ENCODE results near the gene CHST6. TPM values are rescaled to one million over a fixed set of nuclear protein-coding genes. Genes with fewer than 3 reads are reported as not detected.
"Not testable (repeated sequence)": the region's sequence is repeated elsewhere in the genome, so short reads cannot be mapped to it uniquely, and the experiment has no call there.

The CHST6 gene
- total and polyA plus RNA-seq, 2 donors (not counting 1 experiment from before 2014, with no cell fraction given): 0.17 TPM; not detected in 1

DNA sequence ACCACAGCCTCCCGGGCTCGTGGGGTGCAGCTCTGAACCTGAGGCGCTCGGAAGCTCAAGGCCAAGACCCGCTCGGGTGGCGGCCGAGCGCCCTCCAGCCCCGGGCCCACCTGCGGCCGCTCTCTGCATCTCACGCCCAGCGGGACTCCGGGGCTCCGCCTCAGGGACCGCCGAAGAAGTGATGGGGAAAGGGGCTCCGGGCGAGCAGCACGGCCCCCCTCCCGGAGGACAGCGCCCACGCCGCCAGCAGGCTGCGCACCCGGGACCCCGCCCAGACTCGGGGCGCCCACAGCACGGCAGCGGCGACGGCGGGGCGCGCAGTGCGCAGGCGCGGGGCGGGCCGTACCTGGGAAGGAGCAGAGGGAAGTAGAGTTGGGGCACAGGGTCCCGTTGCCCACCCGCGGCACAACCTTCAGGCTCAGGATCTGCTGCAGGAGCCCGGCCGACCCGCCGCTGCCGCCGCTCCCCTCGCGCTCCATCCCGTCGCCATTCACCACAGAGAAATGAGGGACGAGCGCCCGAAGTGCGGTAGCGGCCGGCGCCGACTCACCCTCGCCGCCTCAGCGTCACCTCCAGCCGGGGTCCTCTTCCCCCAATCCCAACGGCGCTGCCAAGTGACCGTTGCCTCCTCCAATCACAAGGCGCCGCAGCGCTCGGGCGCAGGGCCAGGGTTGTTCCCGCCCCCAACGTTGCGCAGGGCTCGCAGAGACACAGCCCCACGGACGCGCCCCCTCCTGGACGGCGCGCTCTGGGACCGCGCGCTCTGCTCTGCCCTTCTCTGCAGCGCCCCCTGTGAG lies 30.9 kb downstream of the CHST6 start, which contains the start of gene TMEM170A:
Gene TMEM170A, minus strand, starts transcription at position 568 of the 797 bp plus-strand sequence. Its CDS starts 89 bp downstream, at position 479.
- TF ChIP-seq CTCF (IDR thresholded peaks at IDR 0.05) (peak; percentile 100), EZH2 (IDR thresholded peaks at IDR 0.05; ENCODE audit: borderline replicate concordance, insufficient read depth, low read depth, low read length, poor library complexity, severe bottlenecking) (no peak)
- peaks cover 57% of the 10 kb centered on the region for H3K79me2 ChIP-seq (ENCODE audit: control insufficient read depth, insufficient read depth, low read length)
- ChIA-PET CTCF (interaction anchor here (0.7 to 4.4 kb wide), 19 partner anchors 8 to 316 kb away, joined by 3 to 41 read pairs (median 4); partner anchors contain the start of genes CFDP1, GABARAPL2, KARS1 and TERF2IP), POLR2A (interaction anchor here (2.3 kb wide), 1 partner anchor 31 kb away, joined by 13 read pairs; the partner anchor contains the start of gene CFDP1)
- peak; percentile 99 for DNase-seq
- peak within 1 kb of the TSS; percentile 96 for H3K4me3 Mint-ChIP-seq
- under 1% methylated on average over 87 of the region's 89 CpGs for WGBS (ENCODE audit: insufficient coverage)
- peak within 1 kb of the TSS; percentile 26 to 79 (median 72) for H3K4me3 ChIP-seq (ENCODE audit: control extremely low read depth in 1 of 5, extremely low read depth in 1 of 5, insufficient read depth in 1 of 5, low read depth in 2 of 5, low read length in 4 of 5)
- H3K27ac ChIP-seq (ENCODE audit: low read length in 2 of 2): peak within 1 kb of the TSS; percentile 92 to 93
- H3K9me3 ChIP-seq (ENCODE audit: control extremely low read depth in 1 of 3, control insufficient read depth in 2 of 3, insufficient read depth in 1 of 3, low read length in 2 of 3): peaks cover 0 to 9% (median 0%) of the 10 kb centered on the region in 3 donors
- H3K9ac ChIP-seq (ENCODE audit: low read length): peak within 1 kb of the TSS; percentile 81
- H3K27me3 ChIP-seq (replicated peaks in 1 of 4; ENCODE audit: control extremely low read depth in 1 of 4, control insufficient read depth in 3 of 4, insufficient read depth in 4 of 4, low read length in 3 of 4): no peaks in the 10 kb centered on the region
- intact Hi-C loops (cut with micrococcal nuclease): loop anchor here (1.0 kb wide), 10 partner anchors 31 to 316 kb away; partner anchors contain the start of genes ADAT1, CFDP1, GABARAPL2 and KARS1
- H3K27me3 Mint-ChIP-seq: no peaks in the 10 kb centered on the region
- H3K27ac Mint-ChIP-seq: peak within 1 kb of the TSS; percentile 93
- H4K20me1 ChIP-seq (ENCODE audit: control insufficient read depth, insufficient read depth, low read length, poor library complexity, severe bottlenecking): peaks cover 31% of the 10 kb centered on the region
- no peaks in the 10 kb centered on the region for H3K9me3 Mint-ChIP-seq (ENCODE audit: insufficient read depth)
- ATAC-seq (ENCODE audit: low read depth): peak; percentile 92
- H2AFZ ChIP-seq (ENCODE audit: insufficient read depth, low read depth, low read length, poor library complexity, severe bottlenecking): peak within 1 kb of the TSS; percentile 83
- peaks cover 15 to 26% of the 10 kb centered on the region in 2 donors for H3K4me1 ChIP-seq (ENCODE audit: control insufficient read depth in 2 of 2, insufficient read depth in 2 of 2, low read length in 2 of 2)
- no peaks in the 10 kb centered on the region for H3K36me3 ChIP-seq (replicated peaks in 1 of 2; ENCODE audit: control extremely low read depth in 1 of 2, control insufficient read depth in 1 of 2, extremely low read depth in 1 of 2, insufficient read depth in 2 of 2, low read length in 1 of 2)
- peak within 1 kb of the TSS; percentile 80 for H3K4me2 ChIP-seq (replicated peaks; ENCODE audit: low read depth, low read length, poor library complexity, severe bottlenecking)
- peaks cover 37% of the 10 kb centered on the region for H3K4me1 Mint-ChIP-seq

GRCh38 chr16:75463389-75464121 lies 31.7 kb downstream of the CHST6 start:
- under 1% methylated on average over 31 of the region's 39 CpGs for WGBS (ENCODE audit: insufficient coverage)
- H4K20me1 ChIP-seq (ENCODE audit: control insufficient read depth, insufficient read depth, low read length, poor library complexity, severe bottlenecking): peaks cover 38% of the 10 kb centered on the region
- H3K27me3 ChIP-seq (replicated peaks in 1 of 4; ENCODE audit: control extremely low read depth in 1 of 4, control insufficient read depth in 3 of 4, insufficient read depth in 4 of 4, low read length in 3 of 4); H3K9me3 Mint-ChIP-seq (ENCODE audit: insufficient read depth); H3K36me3 ChIP-seq (replicated peaks in 1 of 2; ENCODE audit: control extremely low read depth in 1 of 2, control insufficient read depth in 1 of 2, extremely low read depth in 1 of 2, insufficient read depth in 2 of 2, low read length in 1 of 2); H3K9me3 ChIP-seq (ENCODE audit: control extremely low read depth in 1 of 3, control insufficient read depth in 2 of 3, insufficient read depth in 1 of 3, low read length in 2 of 3); ATAC-seq (ENCODE audit: low read depth); H3K27me3 Mint-ChIP-seq; DNase-seq: not testable (repeated sequence)
- peaks cover 63% of the 10 kb centered on the region for H3K79me2 ChIP-seq (ENCODE audit: control insufficient read depth, insufficient read depth, low read length)
- peak overlapping the region; percentile 81 for H3K9ac ChIP-seq (ENCODE audit: low read length)
- peaks cover 41% of the 10 kb centered on the region for H3K4me1 Mint-ChIP-seq
- peak overlapping the region; percentile 92 to 93 for H3K27ac ChIP-seq (ENCODE audit: low read length in 2 of 2)
- ChIA-PET CTCF (interaction anchor here (0.8 to 4.4 kb wide), 8 partner anchors 31 to 316 kb away, joined by 3 to 41 read pairs (median 5); partner anchors contain the start of genes CFDP1, GABARAPL2 and ZFP1), POLR2A (interaction anchor here (2.3 kb wide), 1 partner anchor 30 kb away, joined by 13 read pairs; the partner anchor contains the start of gene CFDP1)
- peak overlapping the region; percentile 80 for H3K4me2 ChIP-seq (replicated peaks; ENCODE audit: low read depth, low read length, poor library complexity, severe bottlenecking)
- H3K4me3 ChIP-seq (ENCODE audit: control extremely low read depth in 1 of 5, extremely low read depth in 1 of 5, insufficient read depth in 1 of 5, low read depth in 2 of 5, low read length in 4 of 5): peak overlapping the region; percentile 26 to 79 (median 72)
- intact Hi-C loops (cut with micrococcal nuclease): loop anchor here (1.0 kb wide), 10 partner anchors 30 to 315 kb away; partner anchors contain the start of genes ADAT1, CFDP1, GABARAPL2 and KARS1
- H3K4me1 ChIP-seq (ENCODE audit: control insufficient read depth in 2 of 2, insufficient read depth in 2 of 2, low read length in 2 of 2): peaks cover 15 to 21% of the 10 kb centered on the region in 2 donors
- peak overlapping the region; percentile 83 for H2AFZ ChIP-seq (ENCODE audit: insufficient read depth, low read depth, low read length, poor library complexity, severe bottlenecking)
- H3K27ac Mint-ChIP-seq: peak overlapping the region; percentile 91
- peak overlapping the region; percentile 96 for H3K4me3 Mint-ChIP-seq

All from B cell (primary cell).